Activated gamma-delta T cell treated with anti-CD3 and anti-CD28 coated beads, Interleukin-2, amount 50 U/mL, for 16 hours (primary cell): ENCODE data around the gene ATP5F1E.

ENCODE experiments used
- DNase-seq: peaks from one replicate; pipeline ENCODE4 v3.0.0-alpha.2; 2020; ENCODE audit warnings: low read depth

The ATP5F1E gene

DNA sequence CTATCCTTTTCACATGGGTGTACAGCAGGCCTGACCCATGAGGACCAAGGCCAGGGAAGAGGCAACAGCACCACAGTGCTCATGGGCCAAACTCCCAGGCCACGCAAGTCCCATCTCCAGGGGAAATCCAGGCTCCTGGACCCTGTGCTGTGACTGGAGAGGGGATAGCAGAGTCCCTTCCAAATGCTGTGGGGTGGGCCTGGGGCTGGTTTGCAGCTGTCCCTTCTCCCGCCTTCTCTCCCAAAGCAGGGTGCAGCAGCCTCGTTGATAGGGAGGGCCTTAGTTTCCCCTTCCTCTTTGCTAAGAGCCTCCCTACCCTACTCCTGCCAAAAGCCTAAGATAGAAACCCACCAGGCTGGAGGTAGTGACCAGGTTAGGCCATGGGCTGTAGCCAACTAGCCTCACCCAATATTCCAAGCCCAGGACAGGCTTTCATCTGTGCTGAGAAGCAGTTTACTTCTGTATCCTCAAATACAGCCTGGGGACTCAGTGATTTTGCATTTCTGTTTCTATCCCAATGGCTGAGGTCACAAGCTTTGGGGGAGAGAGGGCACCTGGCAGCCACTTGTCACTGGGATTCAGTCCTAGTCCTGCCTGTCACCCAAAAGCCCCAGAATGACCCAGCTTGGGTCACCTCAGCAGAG lies 26.5 kb downstream of the ATP5F1E start:
- no peak for DNase-seq

DNA sequence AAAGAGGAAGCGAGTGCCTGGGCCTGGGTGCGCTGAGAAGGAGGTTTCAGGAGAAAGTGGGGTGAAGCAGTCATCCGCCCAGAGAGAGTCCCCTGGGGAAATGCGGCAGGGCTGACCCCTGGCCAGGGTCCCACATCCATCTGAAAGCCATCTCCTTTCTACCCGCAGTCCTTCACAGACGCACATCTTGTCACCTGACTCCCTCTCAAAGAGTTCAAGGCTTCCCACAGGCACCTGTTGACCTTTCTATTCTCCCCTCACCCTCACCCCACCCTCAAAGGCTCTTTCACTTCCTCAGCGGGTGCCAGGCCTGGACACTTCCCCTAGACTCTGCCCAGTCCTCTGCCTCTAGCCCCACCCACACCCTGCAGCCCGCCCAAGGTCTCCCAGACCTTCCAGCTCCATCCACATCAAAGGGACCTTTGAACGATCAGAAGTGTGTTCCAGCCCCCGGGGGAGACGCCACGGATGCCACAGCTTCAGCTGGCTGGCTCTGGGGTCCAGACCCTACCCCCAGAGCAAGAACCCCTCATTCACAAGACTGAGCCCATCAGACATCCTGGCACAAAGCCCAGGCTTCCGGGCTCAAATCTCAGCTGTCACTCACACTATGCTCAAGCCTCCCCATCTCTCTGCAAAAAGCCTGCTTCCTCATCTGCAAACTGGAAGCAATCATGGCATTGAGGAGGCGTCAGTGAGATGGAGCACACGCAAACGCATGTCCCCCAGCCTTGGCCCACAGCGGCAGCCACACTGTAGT lies 27.2 kb downstream of the ATP5F1E start:
- no peak for DNase-seq

DNA sequence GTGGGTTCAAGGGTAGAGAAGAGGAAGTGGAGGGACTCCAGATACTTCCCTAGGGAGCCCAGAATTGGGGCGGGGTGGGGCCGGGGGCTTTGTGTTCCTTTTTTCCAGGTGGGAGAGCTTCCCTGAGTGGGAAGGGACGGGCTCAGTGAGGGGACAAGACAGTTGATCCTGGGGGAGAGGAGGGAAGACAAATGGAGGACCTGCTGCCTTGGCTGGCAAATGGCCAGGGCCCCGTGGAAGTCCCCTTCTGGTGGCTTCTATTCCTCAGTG lies 27.7 kb downstream of the ATP5F1E start:
- DNase-seq: no peak

DNA sequence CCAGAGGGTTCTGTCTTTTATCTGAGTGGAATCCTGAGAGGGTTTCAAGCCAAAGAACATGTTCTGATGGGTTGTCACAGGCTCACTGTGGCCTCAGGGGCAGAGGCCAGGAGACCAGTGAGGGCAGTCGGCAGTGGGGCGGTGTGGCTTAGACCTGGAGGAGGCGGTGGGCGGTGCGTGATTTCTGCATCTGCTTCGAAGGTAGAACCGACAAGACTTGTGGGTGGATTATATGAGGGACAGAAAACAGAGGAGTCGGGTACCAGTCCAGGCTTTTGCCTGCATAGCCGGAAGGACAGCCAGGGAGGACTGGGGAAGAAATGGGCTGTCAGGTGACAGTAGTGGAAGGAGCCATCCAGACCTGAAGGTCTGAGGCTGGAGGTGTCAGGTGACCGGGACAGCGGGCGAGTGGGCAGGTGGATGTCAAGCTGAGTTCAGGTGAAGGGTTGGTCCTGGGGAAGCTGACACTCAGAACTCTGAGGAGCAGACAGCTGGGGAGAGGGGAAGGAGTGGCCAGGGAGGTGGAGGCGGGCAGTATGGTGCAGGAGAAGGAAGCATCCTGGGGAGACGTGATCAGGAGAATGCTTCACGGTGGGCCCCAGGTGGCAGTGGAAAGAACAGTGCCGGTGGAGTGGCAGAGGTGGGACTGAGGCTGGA lies 28.2 kb downstream of the ATP5F1E start:
- no peak for DNase-seq

DNA sequence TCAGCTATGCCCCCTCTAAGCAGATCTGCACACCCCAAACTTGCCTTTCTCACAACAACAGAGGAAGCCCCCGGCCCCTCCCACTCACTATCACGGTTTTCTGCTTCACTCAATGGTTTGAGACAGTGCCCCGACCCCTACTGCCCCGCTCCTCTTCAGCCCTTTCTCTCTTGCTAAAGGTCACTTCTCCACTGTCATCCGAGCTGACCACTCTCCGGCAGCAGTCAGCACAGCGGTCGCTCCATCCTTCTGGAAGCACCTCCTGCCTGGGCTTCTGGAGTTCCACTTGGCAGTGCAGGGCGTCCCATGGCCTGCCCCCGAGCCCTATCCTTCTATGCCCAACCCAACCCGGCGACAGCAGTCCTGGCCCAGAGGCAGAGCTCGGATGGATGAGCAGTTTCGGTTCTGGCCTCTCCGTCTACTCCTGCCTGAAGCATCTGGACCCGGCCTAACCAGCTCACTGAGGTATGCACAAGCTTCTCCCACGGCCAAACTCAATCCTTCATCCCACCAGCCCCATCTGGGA lies 29.2 kb downstream of the ATP5F1E start:
- DNase-seq: no peak

DNA sequence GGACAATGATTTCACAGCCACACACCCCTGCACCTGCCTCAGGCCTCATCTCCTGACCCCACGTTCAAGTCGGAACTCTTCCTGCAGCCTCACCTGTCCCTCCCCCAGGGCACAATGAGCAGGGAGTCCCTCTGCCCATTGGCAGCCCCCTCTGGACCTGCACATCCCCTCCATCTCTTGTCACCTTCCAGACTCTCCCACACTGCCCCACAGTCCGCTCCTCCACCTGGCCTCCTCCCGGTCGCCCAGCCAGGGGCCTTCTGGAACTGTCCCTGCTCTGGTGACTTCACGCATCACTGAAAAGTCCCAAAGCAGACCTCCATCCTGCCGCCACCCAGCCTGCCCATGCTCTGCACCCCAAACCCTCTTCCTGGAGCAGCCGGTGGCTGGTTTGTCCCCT lies 29.7 kb downstream of the ATP5F1E start:
- DNase-seq: no peak

DNA sequence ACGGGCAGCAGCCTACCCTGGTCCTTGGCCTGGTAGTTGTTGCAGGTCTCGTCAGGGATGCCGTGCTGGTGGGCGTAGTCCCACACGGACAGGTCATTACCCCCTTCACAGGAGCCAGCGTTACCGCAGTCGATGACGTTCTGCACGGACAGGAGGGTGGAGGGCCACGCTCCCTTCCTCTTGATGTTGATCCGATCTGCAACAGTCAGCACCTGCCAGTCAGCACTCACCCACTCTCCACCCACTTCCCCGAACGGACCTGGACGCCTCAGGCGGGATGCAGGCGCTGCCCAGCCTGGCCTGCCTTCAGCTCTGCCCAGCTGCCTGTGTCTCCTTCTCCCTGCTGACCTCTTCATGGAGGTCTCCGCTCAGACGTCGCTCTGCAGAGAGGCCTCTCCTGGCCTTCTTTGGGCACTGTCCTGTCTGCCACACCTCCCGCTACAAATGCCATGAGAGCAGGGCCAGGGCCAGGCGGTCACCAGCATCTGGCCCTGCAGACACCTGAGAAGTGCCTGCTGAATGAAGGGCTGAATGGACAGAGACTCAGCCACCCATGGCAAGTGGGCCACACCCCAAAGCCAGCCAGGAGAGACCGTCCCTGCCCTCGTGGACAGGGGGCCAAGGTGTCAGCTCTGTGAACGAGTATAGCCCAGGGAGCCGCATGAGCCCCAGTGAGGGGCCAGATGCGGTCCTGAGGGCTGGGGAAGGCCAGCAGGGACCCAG lies 30.5 kb downstream of the ATP5F1E start:
- DNase-seq: no peak

DNA sequence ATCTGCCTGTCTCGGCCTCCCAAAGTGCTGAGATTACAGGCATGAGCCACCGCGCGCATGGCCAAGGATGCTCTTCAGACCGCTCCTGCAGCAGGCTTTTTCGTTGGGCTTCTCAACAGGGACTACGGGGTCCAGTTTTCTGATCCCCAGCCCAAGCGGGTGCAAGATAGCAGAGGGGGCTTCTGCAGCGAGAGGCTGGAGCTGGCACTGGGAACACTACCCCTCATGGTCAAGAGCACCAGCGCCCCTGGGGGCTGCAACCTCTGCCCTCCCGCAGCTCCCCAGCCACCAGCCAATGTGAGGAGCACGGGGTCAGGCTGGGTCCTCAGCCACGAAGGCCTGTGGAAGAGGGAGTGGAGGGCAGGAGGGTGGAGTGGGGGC lies 31.1 kb downstream of the ATP5F1E start:
- DNase-seq: no peak

DNA sequence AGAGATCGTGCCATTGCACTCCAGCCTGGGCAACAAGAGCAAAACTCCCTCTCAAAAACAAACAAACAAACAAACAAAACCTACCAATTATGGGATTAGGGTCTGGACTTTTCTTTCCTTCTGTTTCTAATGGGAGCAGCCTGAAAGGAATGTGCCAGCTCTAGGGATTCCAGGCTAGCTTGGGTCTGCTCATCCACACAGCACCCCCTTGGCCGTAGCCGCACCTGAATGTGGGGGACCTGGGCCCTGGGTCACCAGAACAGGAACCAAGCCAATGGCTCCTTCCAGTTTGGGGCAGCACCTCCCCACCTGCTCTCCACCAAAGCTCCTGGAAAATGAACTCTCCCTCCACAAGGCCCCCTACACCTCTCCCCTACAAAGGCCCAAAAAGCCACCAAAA lies 31.8 kb downstream of the ATP5F1E start:
- no peak for DNase-seq

DNA sequence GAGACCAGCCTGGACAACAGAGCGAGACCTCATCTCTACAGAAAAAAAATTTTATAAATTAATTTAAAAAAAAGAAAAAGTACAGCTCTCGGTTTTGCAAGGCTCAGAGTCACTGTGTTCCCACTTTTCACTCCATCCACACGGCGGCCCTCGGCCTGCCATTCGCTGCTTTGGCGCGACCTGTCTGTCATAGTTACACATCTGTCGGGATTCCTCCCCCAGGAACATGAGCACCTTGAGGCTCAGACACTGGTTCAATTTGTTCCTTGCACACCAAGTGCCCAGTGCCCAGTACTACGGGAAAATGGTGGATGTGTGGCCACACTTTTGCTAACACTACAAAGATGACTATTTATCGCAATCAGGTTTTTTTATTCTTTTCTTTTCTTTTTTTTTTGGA lies 33.5 kb downstream of the ATP5F1E start:
- DNase-seq: no peak

DNA sequence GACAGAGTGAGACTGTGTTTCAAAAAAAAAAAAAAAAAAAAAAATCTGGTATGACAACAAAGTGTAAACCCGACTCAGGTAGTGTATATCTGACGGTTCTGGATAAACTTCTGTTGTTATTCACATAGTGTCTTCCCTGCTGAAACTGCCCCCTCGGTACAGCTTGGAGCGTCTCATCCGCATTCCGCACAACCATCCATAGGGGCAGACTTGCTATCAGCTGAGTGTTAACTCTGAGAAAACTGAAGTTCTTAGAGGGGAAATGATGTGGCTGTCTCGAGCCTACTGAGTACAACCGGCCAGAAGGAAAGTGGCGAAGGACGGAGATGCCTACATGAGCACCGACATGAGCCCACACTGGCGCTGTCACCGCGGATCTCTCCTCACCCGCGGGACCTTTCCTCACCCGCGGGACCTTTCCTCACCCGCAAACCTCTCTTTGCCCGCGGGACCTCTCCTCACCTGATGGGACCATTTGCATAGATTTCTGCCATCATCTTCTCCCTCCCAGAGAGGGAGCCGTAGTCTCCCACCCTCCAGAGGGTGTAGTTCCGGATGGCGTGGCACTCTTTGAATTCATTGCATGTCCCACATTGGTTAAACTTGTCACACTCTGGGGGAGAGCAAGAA lies 34.9 kb downstream of the ATP5F1E start:
- no peak for DNase-seq

DNA sequence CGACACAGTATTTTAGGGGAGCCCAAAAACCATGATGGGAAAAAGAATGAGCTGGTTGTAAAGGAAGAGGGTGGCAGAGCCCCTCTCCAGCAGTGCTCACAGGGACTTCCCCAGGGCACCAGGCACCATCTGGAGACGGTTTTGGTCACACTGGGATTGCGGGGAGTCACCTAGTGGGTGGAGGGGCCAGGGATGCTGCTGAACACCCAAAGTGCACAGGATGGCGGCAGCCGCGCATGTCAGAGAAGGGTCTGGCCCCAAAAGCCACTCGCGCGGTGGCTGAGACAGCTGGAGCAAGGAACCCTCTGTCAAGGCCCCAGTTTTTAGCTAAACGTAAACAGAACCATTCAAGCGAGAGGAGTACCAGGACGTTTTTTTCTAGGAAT lies 35.9 kb downstream of the ATP5F1E start:
- DNase-seq: no peak

DNA sequence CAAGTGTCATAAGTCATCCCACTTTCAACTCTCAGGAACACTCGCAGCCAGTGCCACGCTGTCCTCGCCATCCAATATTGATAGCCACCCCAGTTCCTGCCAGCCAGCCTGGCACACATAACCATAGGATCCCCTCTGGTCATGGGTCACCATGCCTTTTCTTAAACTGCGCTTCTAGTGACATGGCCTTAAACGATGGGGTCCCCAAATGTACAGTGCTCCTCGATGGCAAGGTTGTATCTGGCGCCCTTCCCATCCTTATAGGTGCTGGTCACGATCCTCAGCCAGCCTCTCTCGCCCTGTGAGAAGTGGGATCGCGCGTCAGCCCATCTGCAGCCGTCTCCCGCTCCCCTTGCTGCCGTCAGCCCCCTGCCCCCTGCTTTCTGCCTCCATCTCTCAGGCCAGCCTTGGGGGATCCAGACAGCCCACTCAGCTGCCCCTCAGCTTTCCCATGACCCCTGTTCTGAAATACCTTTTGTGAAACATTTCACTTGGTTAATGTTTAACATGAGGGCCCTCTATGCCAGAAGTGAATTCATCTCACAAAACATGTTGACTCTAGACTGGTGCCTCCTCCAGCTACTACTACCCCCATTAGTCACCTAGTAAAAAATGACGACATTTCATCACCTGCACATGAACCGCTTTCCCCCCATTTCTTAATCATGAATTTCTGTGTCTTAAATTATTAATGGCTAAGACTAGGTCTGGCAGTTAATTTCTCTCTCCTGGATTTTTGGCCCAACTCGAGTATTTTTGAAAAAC lies 36.5 kb downstream of the ATP5F1E start:
- DNase-seq: no peak

DNA sequence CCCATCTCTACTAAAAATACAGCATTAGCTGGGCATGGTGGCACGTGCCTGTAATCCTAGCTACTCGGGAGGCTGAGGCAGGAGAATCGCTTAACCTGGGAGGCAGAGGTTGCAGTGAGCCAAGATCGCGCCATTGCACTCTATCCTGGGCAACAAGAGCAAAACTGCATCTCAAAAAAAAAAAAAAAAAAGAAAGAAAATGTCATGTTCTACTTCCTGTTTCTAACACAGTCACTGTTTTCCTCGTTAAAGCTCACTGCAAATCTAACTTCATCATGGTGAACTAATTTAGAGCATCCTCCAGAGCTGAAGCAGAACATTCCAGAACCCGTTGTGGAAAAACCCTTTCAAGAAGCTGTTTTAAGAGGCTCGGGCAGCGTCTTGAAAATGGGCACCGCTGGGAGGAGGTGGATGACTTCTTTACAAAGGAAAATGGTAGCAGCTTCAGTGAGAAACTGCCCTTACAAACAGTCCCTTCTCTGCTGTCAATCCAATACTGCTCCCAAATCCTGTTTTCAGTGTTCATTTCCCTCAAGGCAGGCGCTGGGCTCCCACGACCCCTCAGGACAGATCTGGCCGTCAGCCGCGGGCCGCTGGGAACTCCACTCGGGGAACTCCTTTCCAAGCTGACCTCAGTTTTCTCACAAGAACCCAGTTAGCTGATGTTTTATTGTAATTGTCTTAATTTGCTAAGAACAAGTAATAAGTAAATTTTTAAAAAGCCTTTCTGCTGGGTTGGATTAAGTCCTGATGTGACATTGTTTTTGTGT lies 37.6 kb downstream of the ATP5F1E start:
- no peak for DNase-seq

DNA sequence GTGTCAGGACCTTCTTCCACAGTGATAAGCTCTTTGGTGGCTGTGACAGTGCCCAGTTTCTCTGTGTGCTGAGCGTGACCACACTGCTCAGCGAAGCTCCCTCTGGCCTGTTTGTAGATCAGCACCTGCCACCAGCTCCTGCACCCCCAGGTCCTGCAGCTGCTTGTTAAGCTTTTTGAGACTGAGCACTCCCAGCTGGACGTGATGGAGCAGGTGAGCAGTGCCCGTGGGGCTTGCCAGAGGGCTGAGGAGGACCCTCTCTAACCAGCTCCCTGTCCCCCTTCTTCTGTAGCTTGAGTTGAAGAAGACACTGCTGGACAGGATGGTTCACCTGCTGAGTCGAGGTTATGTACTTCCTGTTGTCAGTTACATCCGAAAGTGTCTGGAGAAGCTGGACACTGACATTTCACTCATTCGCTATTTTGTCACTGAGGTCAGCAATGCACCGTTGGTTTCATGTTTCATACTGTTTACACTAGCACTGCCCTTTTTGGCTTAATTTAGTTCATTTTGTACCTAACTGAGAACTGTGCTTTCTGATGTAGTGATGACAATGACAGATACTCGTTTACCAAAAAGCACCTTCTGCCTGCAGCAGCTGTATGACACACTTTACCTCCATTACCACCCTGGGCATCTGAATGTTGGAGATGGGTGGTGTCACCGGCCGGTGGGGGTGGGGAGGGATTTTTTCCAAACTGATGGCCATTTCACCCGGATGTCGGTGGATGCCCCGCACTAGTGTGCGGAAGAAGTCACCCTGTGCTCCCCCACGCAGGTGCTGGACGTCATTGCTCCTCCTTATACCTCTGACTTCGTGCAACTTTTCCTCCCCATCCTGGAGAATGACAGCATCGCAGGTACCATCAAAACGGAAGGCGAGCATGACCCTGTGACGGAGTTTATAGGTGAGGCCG lies 38.5 kb downstream of the ATP5F1E start:
- no peak for DNase-seq

DNA sequence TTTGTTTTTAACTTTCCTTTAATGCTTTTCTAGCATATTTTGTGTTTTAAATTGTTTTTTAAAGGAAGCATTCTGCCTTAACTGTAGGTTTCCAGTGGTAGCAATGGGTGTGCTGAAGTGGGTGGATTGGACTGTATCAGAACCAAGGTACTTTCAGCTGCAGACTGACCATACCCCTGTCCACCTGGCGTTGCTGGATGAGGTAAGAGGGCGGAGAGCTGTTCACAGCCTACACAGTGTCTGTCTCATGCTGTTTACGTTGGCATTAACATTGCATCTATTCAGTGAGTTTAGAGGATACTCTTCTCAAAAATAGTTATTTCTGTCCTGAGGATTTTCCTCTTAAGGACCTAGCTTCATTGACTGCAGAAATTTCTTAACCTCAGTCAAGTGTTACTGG lies 39.2 kb downstream of the ATP5F1E start:
- no peak for DNase-seq

DNA sequence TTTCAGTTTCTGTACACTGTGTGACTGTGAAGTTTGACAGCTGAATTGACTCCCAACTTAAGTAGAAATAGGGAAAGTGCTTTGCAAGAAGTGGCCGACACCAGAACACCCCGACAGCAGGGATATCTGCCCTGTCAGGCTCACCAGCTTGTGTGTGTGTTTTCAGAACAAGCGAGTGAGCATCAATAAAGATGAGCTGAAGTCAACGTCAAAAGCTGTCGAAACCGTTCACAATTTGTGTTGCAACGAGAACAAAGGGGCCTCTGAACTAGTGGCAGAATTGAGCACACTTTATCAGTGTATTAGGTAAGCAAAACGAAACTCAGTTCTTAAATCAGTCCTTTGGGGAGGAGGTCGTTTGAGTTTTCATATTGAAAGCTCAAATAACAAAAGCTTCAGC lies 40.4 kb downstream of the ATP5F1E start:
- no peak for DNase-seq

DNA sequence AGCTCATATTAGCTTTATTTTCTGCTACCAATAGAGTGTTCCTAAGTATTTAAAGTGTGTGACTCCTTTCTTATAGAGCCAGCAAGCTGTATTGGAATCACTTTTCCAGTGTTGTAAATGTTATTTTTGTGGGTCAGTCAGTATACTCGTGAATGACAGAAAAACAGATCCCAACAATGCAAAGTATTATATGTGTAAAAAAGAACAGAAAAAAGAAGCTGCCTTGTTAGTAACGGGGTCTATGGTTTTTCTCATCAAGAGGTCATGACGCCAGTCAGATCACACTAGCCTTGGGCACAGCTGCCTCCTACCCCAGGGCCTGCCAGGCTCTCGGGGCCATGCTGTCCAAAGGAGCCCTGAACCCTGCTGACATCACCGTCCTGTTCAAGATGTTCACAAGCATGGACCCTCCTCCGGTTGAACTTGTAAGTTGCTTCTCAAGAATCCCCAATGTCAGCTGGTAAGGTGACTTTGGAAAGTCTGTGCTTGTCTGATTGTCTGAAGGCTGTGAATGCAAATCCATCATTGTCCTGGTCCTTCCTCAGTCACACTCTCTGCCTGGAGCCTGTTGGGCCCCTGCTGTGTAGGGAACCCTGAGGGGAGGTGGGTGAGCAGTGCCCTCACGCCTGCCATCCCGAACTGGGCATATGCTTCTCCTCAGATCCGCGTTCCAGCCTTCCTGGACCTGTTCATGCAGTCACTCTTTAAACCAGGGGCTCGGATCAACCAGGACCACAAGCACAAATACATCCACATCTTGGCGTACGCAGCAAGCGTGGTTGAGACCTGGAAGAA lies 41.3 kb downstream of the ATP5F1E start:
- no peak for DNase-seq

DNA sequence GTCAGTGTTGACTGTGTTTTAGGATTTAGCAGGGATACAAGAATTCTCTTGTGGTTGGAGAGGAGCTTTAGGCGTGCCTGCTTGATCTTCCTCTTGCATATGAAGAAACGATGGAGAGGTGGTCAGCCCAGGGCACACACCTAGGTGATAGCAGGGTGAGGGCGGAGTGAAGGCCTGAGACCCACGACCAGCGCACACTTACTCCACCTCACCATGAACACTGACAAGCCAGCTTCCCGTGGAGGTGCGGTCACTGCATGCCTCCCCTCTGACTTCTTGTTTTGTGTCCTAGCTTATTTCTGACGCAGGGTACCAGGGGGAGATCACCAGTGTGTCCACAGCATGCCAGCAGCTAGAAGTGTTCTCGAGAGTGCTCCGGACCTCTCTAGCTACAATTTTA lies 42.9 kb downstream of the ATP5F1E start:
- no peak for DNase-seq
